ENCODE measurements around the gene GRM1. TPM values are rescaled to one million over a fixed set of nuclear protein-coding genes. Genes with fewer than 3 reads are reported as not detected.

Gene GRM1
- total RNA-seq, 4 donors from 2014 or later: under 0.01 to 0.19 TPM; not detected in 2

GRCh38 chr6:146410851-146411595 is 382.2 kb downstream of the GRM1 start:
- Histone ChIP-seq H3K27ac (replicated peaks in 1 of 4) (no peak overlapping the region), H3K9me3 (no peaks in the 10 kb centered on the region), H3K27me3 (no peaks in the 10 kb centered on the region), H3K4me1 (no peaks in the 10 kb centered on the region), H3K4me3 (no peak overlapping the region), H3K36me3 (no peaks in the 10 kb centered on the region)
- no peak for TF ChIP-seq EP300 (IDR thresholded peaks at IDR 0.05)
- no peak for TF ChIP-seq POLR2A (IDR thresholded peaks at IDR 0.05; ENCODE audit: low read depth)
- TF ChIP-seq CTCF (IDR thresholded peaks at IDR 0.05): no peak
- no peak for TF ChIP-seq POLR2AphosphoS5 (IDR thresholded peaks at IDR 0.05)
- DNase-seq (ENCODE audit: extremely low spot score): no peak
- intact Hi-C loops (cut with DNase I): no loop called here
- WGBS: 73% methylated on average over 2 of the region's 2 CpGs

DNA sequence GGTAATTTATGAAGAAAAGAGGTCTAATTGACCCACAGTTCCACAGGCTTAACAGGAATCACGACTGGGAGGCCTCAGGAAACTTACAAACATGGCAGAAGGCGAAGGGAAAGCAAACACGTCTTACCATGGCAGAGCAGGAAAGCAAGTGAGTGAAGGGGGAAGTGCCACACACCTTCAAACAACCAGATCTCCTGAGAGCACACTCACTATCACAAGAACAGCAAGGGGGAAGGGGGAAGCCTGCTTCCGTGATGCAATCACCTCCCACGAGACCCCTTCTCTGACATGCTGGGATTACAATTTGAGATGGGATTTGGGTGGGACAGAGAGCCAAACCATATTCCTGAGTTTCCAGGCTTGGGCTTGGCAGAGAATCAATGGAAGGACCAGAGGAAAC is 390.7 kb downstream of the GRM1 start:
- 71% methylated on average over 5 of the region's 5 CpGs for WGBS
- H3K4me3 ChIP-seq: no peak overlapping the region
- intact Hi-C loops (cut with DNase I): no loop called here
- H3K36me3 ChIP-seq: no peaks in the 10 kb centered on the region
- H3K27ac ChIP-seq (replicated peaks in 1 of 4): no peak overlapping the region
- H3K27me3 ChIP-seq: no peaks in the 10 kb centered on the region
- TF ChIP-seq POLR2AphosphoS5 (IDR thresholded peaks at IDR 0.05) (no peak), EP300 (IDR thresholded peaks at IDR 0.05) (no peak), CTCF (IDR thresholded peaks at IDR 0.05) (no peak), POLR2A (IDR thresholded peaks at IDR 0.05; ENCODE audit: low read depth) (no peak)
- H3K9me3 ChIP-seq: no peaks in the 10 kb centered on the region
- no peak for DNase-seq (ENCODE audit: extremely low spot score)
- no peaks in the 10 kb centered on the region for H3K4me1 ChIP-seq

- no peak for DNase-seq (ENCODE audit: extremely low spot score)
- no peak overlapping the region for H3K4me3 ChIP-seq
- 75% methylated on average over 3 of the region's 3 CpGs for WGBS
- intact Hi-C loops (cut with DNase I): no loop called here
- H3K4me1 ChIP-seq: no peaks in the 10 kb centered on the region
- no peaks in the 10 kb centered on the region for H3K9me3 ChIP-seq
- H3K36me3 ChIP-seq: no peaks in the 10 kb centered on the region
- no peak overlapping the region for H3K27ac ChIP-seq (replicated peaks in 1 of 4)
- H3K27me3 ChIP-seq: no peaks in the 10 kb centered on the region
- TF ChIP-seq POLR2AphosphoS5 (IDR thresholded peaks at IDR 0.05) (no peak), POLR2A (IDR thresholded peaks at IDR 0.05; ENCODE audit: low read depth) (no peak), CTCF (IDR thresholded peaks at IDR 0.05) (no peak)
Measured at GRCh38 chr6:146420255-146420654, 391.4 kb downstream of the GRM1 start.

DNA sequence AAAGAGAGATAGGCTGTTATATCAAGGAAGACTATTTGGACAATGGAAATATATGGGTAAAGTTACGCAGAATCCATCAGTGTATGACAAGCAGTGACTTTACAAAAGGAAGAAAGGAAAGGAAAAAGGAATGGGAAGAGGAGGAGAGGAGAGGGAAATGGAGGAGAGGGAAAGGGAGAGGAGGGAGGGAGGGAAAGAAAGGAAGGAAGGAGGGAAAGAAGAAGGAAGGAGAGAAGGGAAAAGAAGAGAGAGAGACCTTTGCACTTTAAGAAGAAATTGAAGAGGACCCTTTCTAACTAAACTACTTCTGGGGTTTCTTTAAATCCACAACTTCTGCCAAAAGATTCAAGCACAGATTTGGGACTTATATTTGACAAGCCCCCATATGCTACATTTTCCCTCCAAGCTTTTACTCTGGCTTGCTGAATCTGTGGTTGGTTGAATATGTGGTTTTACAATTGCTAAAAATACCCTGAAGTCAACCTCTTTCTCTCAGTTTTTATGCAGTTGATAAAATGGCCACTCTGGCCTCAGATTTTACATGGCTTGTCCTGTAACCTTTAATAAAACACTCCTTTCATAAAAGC is 394.0 kb downstream of the GRM1 start:
- H3K4me1 ChIP-seq: no peaks in the 10 kb centered on the region
- no peaks in the 10 kb centered on the region for H3K27me3 ChIP-seq
- DNase-seq (ENCODE audit: extremely low spot score): no peak
- 100% methylated on average over 1 of the region's 1 CpG for WGBS
- H3K9me3 ChIP-seq: no peaks in the 10 kb centered on the region
- no peak for TF ChIP-seq POLR2A (IDR thresholded peaks at IDR 0.05; ENCODE audit: low read depth)
- no peak for TF ChIP-seq EP300 (IDR thresholded peaks at IDR 0.05)
- TF ChIP-seq CTCF (IDR thresholded peaks at IDR 0.05): no peak
- TF ChIP-seq POLR2AphosphoS5 (IDR thresholded peaks at IDR 0.05): no peak
- no peak overlapping the region for H3K27ac ChIP-seq (replicated peaks in 1 of 4)
- H3K36me3 ChIP-seq: no peaks in the 10 kb centered on the region
- intact Hi-C loops (cut with DNase I): no loop called here
- no peak overlapping the region for H3K4me3 ChIP-seq
